ENCODE results near the gene ALKBH1.
"Not testable (repeated sequence)": the region's sequence is repeated elsewhere in the genome, so short reads cannot be mapped to it uniquely, and the experiment has no call there.

The ALKBH1 gene

GRCh38 chr14:77667331-77667730, 40.5 kb downstream of the ALKBH1 start:
- DNase-seq = no peak

GRCh38 chr14:77663293-77663692, 44.5 kb downstream of the ALKBH1 start:
- DNase-seq = peak; percentile 17

- DNase-seq = not testable (repeated sequence)
Measured at GRCh38 chr14:77661562-77661961, 46.3 kb downstream of the ALKBH1 start.

GRCh38 chr14:77660754-77661153, 47.1 kb downstream of the ALKBH1 start:
- DNase-seq = peak; percentile 99

GRCh38 chr14:77659831-77660230, 48.0 kb downstream of the ALKBH1 start:
- no peak for DNase-seq

- DNase-seq = no peak
Measured at GRCh38 chr14:77657280-77657679, 50.5 kb downstream of the ALKBH1 start.

GRCh38 chr14:77654001-77654441, 53.8 kb downstream of the ALKBH1 start:
- no peak for DNase-seq

GRCh38 chr14:77649326-77649725, 58.5 kb downstream of the ALKBH1 start:
- DNase-seq = no peak

GRCh38 chr14:77648520-77649200, 59.2 kb downstream of the ALKBH1 start:
- DNase-seq = no peak

- no peak for DNase-seq
Measured at GRCh38 chr14:77647853-77648252, 60.0 kb downstream of the ALKBH1 start.

- DNase-seq = no peak
Measured at GRCh38 chr14:77646907-77647306, 60.9 kb downstream of the ALKBH1 start.

GRCh38 chr14:77645520-77646230, 62.1 kb downstream of the ALKBH1 start:
- DNase-seq = no peak

GRCh38 chr14:77642407-77642806, 65.4 kb downstream of the ALKBH1 start:
- no peak for DNase-seq

- no peak for DNase-seq
Measured at GRCh38 chr14:77641534-77642341, 66.1 kb downstream of the ALKBH1 start.

- no peak for DNase-seq
Measured at GRCh38 chr14:77640756-77641533, 66.9 kb downstream of the ALKBH1 start.

GRCh38 chr14:77638771-77639171, 69.1 kb downstream of the ALKBH1 start:
- no peak for DNase-seq

GRCh38 chr14:77635869-77636268, 72.0 kb downstream of the ALKBH1 start:
- not testable (repeated sequence) for DNase-seq

- DNase-seq = not testable (repeated sequence)
Measured at GRCh38 chr14:77635466-77635865, 72.4 kb downstream of the ALKBH1 start.

- DNase-seq = no peak
Measured at GRCh38 chr14:77630111-77630510, 77.7 kb downstream of the ALKBH1 start.

- DNase-seq = no peak
Measured at GRCh38 chr14:77625360-77625759, 82.5 kb downstream of the ALKBH1 start.

GRCh38 chr14:77623201-77623600, 84.6 kb downstream of the ALKBH1 start:
- DNase-seq = no peak

Data from NCI-H2171 treated with DMSO at 0.1 percent for 48 hours (cell line).